HTR-8/SVneo (cell line): ENCODE data around the gene NF2.
"Not testable (repeated sequence)": the region's sequence is repeated elsewhere in the genome, so short reads cannot be mapped to it uniquely, and the experiment has no call there.

Experiments used
- DNase-seq: peaks from one replicate; pipeline ENCODE4 v3.0.0; 2011; ENCODE audit warnings: low spot score, mixed read lengths; ENCODE audit not compliant: insufficient read length
- FAIRE-seq: peaks from 2 replicates; lab custom pipeline; 2011; peaks lifted over from hg19 to GRCh38; lab: Jason Lieb, UNC

Gene NF2

GRCh38 chr22:29594447-29594846 lies 9.0 kb upstream of the NF2 start:
- DNase-seq, FAIRE-seq: not testable (repeated sequence)

GRCh38 chr22:29596408-29596807 lies 7.0 kb upstream of the NF2 start:
- FAIRE-seq (no peak), DNase-seq (no peak)

GRCh38 chr22:29597871-29598683 lies 5.4 kb upstream of the NF2 start:
- FAIRE-seq, DNase-seq: not testable (repeated sequence)

- FAIRE-seq (no peak), DNase-seq (no peak)
These were observed 4.8 kb upstream of the NF2 start for GRCh38 chr22:29598684-29599020.

GRCh38 chr22:29604076-29604360 lies 585 bp downstream of the NF2 start:
- DNase-seq = no peak

GRCh38 chr22:29605527-29605850 lies 2.1 kb downstream of the NF2 start:
- DNase-seq (no peak), FAIRE-seq (no peak)

More at GRCh38 chr22:29604076-29604360, 585 bp downstream of the NF2 start:
- no peak for FAIRE-seq

- DNase-seq (no peak), FAIRE-seq (no peak)
These were observed 2.9 kb downstream of the NF2 start for GRCh38 chr22:29606320-29606719.

- no peak for FAIRE-seq
- DNase-seq = no peak
These were observed 4.0 kb downstream of the NF2 start for GRCh38 chr22:29607426-29607825.

- DNase-seq (no peak), FAIRE-seq (no peak)
These were observed 5.7 kb downstream of the NF2 start for GRCh38 chr22:29609139-29609538.

GRCh38 chr22:29610780-29611179 lies 7.3 kb downstream of the NF2 start:
- no peak for DNase-seq
- no peak for FAIRE-seq

GRCh38 chr22:29615705-29616327 lies 12.4 kb downstream of the NF2 start:
- DNase-seq (no peak), FAIRE-seq (no peak)

- FAIRE-seq (no peak), DNase-seq (peak; percentile 39)
These were observed 14.6 kb downstream of the NF2 start for GRCh38 chr22:29617922-29618629.

GRCh38 chr22:29621761-29622526 lies 18.5 kb downstream of the NF2 start:
- FAIRE-seq = no peak

GRCh38 chr22:29623059-29623458 lies 19.6 kb downstream of the NF2 start:
- FAIRE-seq (no peak), DNase-seq (no peak)

More at GRCh38 chr22:29621761-29622526, 18.5 kb downstream of the NF2 start:
- peak; percentile 63 for DNase-seq

GRCh38 chr22:29623553-29624169 lies 20.2 kb downstream of the NF2 start:
- FAIRE-seq = no peak
- no peak for DNase-seq

- FAIRE-seq (no peak), DNase-seq (peak; percentile 27)
These were observed 21.8 kb downstream of the NF2 start for GRCh38 chr22:29625090-29625825.

GRCh38 chr22:29626497-29627195 lies 23.2 kb downstream of the NF2 start:
- FAIRE-seq (no peak), DNase-seq (peak; percentile 10)

- FAIRE-seq = no peak
These were observed 23.7 kb downstream of the NF2 start for GRCh38 chr22:29627196-29627535.

More at GRCh38 chr22:29627196-29627535, 23.7 kb downstream of the NF2 start:
- no peak for DNase-seq
